NCI-H2227 (cell line): ENCODE measurements around the gene PTGR3.
"Not testable (repeated sequence)": the region's sequence is repeated elsewhere in the genome, so short reads cannot be mapped to it uniquely, and the experiment has no call there.

Source experiments
- DNase-seq: peaks from one replicate; lab custom pipeline; 2025; ENCODE audit not compliant: unreplicated experiment; lab: John Stamatoyannopoulos, UW

PTGR3 gene

DNA sequence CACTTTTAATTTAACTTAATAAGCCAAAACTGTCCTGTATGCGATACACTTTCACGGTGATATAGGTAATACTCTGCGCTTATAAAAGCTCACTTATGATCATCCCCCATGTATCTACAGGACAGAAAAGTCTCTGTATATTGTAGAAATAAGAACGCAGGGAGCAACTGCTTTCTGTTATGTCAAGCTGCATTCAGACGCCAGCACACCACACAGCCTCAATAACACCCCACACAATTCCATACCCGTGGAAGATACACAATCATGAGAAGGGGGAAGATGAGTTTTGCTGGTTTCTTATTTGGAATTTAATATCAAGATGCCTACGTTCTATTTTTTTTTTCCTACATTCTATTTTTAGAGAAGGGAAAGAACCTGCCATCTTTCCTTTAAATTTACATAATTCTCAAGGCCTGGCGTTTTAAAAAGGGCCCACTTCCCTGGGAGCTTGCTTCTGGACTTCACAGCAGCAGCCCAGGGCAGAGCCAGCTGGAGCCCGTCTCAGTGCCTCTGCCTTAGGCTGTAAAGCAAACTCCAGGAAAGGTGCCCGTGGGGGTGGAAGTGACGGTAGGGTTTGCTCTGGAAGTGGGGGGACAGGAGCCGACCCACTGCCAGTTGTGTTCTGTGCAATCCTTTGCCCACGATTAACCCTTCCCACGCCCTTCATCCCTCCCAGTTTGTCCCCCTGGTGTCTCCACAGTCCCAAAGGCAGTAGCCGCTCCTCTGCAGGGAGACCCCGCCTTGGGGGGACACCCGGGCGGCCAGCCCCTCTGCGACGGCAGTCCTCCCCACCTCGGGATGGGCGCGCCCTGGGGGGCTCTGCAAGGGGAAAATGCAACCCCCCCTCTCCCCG, 5.3 kb downstream of the PTGR3 start:
- DNase-seq, result no peak

DNA sequence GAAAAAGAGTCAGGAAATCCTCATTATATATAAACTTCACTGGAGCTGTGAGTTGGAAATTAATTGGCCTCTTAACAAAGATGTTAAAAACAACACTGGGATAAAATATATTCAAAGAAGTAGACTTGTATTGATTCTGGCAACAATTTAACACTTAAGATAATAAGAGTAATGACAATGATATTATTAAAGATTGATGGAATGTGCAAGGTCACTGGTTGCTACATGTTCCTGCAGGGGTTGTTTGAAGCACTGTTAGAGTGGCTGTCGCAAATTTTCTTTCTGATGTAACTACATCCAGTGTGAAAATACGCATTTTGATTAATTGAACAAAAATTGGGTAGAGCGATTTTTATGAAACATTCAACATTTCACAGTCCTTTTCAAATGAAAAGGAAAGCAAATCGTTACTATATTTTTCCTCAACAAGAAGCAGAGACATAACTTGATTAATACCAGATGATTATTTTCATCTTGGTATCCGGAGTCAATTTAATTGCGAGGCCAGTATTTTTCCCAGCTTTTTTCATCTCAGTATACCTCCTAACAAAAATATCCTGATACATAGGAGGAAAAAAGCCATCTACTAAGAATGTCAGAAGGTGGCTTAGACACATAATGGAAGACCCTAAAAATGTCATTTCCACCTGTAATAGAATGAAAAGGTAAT, 6.1 kb downstream of the PTGR3 start:
- no peak for DNase-seq

DNA sequence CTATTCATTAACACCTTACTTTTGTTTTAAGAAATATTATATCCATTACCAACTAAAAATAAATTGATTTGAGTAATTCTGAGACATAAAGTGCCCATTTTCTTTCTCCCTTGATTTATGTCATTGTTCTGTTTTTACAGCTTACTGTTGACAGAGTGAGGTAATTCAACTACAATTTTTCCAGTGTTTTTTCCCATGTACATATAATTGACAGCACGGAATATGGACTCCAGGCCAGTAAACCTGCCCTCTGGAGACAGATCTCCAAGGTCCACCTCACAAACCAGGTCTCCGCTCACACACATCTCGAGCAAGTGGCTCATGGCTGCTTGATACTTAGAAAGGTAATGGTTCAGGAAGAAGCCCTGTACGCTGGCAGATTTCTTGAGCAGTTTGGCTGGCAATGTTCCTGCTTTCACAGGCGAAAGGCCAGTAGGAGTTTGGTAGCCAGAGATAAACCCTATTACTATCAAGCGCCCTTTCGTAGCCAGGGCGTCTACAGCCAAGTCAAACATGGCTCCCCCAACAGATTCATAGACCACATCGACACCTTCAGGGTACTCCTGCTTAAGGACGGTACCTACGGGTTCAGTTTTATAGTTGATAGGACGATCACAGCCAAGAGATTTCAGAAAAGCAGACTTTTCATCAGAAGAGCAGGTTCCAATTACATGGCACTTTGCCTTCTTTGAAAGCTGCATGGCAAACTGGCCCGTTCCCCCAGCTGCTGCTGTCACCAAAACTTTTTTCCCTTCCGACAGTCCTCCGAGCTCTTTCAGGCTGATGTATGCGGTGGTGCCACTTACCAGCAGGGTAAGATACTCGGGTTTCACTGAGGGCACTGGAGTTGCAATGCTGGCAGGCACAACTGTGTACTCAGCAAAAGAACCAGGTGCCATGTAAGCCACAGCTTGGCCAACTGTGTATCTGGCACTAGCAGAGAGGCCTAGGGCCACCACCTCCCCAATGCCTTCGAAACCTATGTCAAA, 7.4 kb downstream of the PTGR3 start:
- DNase-seq, result no peak

DNA sequence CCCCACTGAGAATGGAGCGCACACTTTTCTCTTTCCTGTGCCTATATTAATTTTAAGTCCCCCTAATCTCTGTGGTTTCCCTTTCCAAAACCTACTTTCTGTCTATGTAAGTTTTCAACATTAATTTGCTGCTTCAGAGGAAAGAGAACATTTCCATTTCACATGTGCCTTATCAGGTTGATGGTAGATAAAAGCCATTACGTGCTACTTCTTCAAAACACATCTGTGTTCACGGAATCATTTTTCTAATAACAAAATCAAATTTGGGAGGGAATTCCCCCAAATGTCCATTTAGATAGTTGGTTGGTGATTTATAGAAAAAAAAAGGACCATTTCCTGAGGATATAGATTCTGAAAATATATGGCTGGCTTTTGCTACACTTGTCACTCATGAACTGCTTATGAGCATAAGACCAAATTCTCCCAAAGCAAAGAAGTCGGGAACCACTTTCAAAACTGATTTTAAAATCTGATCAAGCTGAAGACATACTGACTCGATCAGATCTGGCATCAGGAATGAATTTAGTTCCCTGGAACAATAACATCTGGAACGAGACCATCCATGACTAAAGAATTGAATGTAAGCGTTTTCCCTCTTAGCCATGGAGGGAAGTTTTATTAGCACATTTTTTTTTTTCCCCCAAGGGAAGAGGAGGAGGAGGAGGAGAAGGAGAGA, 8.2 kb downstream of the PTGR3 start:
- DNase-seq, result no peak

DNA sequence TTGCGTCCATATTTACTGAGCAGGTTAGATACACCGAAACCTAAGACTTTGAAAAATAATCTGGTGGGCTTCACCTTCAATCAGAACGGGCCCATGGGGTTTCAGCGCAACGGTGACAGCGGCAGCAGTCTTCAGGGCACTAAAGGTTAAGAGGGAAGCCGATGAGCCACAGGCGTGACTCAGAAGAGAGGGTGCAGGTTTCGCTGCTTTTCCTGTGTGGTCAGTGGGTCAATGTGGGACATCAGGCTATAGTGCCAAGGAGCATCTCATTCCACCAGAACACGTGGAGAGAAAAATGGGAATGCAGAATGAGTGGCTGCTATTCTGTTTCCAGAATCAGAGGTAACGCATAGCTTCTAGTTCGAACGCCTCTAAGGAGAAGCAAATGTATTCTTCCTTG, 8.9 kb downstream of the PTGR3 start:
- DNase-seq, result no peak

DNA sequence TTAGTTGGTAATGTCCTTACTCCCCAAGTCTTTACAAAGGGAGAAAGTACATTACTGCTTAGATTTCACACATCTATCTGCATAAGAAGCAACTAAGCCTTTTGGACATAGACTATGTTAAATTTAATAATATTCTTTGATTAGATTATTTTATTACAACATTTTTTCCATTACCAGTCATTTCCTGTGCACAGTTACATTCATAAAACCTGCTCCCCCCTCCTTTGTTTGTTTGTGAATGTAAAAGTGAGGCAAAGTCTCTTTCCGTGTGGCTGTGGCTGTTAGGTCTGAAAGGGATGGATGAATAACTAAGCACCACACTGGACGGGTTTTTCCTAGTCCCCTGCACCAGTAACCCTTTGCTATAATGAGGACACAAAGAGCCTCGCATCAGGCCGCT, 9.6 kb downstream of the PTGR3 start:
- no peak for DNase-seq

DNA sequence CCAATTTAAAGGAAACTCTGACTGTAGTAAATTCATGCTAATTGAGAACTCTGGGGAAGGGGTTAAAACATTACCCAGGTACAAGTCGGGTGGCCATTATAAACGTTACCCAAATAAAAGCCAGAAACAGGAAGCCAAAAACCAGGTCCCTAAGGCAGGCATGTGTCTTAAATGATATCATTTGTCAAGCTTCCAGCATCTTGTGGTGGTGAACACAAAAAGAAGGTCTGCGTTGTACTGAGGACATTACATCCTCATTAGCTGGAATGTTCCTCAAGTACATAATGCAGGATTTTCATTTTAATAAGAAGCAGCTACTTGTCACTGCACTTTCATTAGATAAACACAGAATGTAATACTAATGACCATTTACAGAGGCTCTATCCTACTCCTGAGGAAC, 10.9 kb downstream of the PTGR3 start:
- no peak for DNase-seq

DNA sequence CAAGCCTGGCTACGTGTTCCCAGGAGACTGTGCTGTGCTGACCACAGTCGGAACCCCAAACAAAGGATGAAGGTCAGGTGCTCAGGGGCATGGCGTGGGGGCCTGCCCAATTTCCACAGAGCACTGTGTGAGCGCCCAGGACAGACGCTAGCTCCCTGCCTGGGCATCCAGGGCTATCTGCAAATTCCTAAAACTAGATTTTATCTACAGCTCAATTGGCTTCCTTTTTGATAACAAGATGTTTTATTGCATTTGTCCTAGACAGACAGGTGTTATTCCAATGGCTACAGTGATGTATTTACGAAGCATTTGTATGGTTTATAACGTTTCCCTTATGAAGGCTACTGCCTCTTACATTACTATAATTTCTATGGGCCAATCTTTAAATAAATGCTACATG, 16.0 kb downstream of the PTGR3 start:
- DNase-seq, result no peak

DNA sequence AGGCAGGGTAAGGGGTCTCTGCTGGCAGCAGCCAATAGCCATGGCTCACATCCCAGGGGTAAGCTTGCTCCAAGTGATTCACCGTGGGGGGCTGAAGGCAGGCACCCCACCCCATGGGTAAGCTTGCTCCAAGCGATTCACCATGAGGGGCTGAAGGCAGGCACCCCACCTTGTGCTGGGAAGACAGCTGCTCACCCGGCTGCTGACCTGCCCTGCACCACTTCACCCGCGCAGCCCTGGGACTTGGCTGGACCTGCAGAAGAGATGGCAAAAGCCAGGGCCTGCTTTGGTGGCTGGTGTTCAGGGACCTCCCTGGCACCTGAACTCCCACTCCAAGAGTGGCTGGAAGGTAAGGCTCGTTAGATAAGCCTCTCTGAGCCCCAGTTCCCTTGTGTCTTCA, 19.2 kb downstream of the PTGR3 start:
- no peak for DNase-seq

DNA sequence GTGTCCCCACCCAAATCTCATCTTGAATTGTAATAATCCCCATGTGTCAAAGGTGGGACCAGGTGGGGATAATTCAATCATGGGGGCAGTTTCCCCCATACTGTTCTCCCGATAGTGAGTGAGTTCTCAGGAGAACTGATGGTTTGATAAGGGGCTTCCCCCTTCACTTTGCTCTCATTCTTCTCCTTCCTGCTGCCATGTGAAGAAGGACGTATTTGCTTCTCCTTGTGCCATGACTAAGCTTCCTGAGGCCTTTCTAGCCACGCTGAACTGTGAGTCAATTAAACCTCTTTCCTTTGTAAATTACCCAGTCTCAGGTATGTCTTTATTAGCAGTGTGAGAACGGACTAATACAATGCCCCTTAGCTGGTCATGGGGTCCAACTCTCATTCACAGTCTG, 21.2 kb downstream of the PTGR3 start:
- DNase-seq, result not testable (repeated sequence)

DNA sequence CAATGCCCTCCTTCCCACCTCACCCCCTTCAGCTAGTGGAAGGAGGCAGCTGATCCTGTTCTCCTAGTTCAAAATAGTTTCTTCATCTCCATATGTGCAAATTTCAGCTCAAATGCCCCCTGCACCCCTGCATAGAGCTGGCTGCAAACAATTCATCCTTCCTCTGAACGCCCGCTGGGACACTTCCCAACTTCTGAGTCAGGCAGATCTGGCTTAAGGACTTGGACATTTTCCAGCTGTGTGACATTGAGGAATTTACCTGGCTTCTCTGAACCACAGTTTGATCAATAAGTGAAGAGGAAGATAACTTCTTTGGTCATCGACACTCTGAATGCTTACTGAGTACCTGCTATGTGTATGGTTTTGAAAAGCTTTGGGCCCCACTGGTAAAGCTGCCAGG, 23.5 kb downstream of the PTGR3 start:
- no peak for DNase-seq

DNA sequence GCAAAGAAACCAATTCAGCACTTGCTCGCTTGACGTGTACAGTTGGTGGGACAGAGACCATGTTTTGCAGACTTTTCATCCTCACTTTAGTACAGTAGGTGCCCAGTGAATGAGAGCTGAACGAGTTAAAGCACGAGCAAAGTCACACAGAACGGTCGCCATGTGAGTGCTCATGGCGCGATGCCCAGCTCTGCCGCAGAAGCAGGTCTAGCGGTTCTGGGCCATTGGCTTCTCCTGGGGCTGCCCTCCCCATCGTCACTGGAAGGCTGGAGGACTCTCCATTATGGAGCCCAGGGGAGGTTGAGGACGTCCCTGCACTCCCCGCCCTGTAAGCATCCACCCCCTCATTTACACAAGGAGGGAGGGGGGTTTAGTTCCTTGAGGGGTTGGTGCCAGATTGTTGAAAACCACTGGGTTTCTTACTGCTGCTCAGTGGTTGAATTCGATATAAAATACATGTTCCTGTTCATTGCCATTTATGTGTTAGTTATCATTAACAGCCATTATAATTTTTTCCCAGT, 24.9 kb downstream of the PTGR3 start:
- no peak for DNase-seq

DNA sequence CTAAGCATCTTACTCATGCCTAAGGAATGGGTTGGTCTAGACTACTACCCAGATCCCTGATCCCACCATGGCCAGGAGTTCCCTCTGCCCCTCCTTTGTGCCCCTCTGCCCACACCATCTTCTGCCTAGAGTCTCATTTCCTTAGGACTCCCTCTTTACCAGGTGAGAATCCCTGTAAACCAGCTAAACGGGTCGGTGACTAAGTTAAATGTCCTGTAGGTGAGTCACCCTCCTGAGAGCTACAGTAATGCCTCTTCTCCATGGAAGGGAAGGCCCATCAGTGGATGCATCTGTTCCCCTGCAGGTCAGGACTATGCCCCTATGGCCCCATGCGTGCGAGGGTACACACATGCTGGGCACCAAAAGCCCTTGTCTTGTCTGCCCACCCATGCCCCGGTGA, 25.4 kb downstream of the PTGR3 start:
- DNase-seq, result no peak

DNA sequence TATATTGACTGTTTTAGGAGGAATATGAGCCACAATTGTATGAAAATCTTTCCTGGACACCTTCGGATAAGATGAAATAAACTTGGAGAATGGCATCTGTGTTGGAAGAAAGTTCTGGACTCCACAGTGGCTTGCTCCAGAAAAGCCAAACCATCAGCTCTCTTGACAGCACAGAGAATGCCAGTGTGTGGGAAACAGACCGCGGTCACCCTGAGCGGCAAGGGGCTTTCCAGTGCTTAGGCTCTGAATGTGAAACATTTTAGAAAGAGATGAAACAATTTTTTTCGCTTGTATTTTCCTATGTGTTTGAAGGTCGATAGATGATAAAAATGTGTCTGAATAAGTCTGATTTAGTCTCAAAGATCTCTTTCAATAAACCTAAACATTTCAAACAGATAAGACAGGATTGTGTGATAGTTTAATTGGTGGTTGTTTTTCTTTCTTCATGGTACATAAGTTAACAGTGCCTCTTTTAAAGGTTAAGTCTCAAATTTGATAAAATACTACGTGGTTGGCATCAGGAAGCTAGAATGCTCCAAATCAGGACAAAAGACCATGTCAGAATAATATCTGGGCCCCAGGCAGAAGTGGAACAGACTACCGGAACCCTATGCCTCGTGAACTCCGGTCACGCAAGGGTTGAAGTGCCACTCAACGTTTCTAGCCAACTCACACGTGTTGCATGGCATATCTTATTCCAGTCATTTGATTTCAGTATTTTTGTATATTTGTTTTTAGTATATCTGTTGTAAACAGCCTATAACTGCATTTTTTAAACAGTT, 28.9 kb downstream of the PTGR3 start:
- no peak for DNase-seq

DNA sequence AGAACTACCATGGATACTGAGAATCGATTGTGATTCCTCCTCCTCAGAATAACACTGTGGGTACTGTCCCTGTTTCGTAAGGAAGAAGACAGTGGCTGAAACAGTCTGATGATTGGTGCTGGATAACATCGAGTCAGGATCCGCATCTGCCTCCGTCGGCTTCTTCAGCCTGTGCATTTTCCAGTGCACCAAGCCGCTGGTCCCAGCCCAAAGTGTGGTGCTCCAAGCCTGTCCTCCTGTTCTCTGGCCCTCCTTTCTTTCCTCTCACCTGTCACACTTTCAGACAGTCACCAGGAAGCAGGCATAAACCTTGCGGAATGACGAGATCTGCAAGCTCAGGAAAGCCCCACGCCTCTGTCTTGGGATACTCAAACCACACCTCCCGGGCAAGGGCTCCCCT, 30.6 kb downstream of the PTGR3 start:
- DNase-seq, result no peak

DNA sequence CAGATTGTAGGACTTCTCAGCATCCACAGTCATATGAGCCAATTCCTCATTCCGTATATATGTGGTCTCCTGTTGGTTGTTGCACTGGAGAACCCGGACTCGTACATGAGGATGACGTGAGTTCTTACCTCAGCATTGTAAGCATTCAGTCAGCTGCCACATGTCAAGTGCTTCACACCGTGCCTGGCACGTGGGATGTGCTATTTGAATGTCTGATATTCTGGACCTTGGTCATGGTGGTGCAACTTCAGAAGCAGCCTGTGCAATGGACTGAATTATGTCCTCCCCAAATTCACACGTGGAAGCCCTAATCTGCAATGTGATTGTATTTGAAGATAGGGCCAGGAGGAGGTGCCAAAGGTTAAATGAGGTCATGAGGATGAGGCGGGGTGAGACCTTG, 32.1 kb downstream of the PTGR3 start:
- no peak for DNase-seq

DNA sequence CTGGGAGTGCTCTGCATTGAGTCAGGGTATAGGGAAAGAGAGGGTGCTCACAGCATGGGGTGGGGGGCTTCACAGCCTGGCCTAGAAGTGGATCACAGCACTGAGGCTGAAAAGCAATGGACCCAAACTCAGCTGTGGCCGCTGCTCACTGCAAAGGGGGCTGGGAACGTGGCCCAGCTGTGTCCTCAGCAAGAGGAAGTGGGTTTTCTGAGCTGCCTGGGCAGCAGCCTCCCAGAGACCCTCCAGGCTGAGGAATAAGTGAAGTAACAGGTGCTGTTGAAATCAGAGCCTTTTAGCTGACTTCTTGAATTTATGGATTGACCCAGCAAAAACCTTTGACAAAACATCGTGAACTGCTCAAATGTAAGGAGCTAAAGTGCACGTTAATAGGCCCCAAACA, 35.2 kb downstream of the PTGR3 start:
- DNase-seq, result no peak

DNA sequence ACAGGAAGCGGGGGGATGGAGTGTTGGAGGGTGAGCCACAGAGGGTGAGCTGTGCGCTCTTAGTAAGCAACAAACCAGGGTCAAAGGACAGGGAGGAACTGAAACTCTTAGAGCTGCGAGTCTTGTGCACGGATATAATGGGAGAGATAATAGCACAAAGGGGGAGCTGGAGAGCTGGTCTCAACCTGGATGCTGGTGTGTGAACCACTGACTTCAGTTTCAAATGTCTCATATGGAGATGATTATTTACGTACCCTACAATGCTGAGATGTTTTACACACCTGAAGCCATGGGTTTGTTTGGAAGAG, 35.9 kb downstream of the PTGR3 start:
- no peak for DNase-seq

DNA sequence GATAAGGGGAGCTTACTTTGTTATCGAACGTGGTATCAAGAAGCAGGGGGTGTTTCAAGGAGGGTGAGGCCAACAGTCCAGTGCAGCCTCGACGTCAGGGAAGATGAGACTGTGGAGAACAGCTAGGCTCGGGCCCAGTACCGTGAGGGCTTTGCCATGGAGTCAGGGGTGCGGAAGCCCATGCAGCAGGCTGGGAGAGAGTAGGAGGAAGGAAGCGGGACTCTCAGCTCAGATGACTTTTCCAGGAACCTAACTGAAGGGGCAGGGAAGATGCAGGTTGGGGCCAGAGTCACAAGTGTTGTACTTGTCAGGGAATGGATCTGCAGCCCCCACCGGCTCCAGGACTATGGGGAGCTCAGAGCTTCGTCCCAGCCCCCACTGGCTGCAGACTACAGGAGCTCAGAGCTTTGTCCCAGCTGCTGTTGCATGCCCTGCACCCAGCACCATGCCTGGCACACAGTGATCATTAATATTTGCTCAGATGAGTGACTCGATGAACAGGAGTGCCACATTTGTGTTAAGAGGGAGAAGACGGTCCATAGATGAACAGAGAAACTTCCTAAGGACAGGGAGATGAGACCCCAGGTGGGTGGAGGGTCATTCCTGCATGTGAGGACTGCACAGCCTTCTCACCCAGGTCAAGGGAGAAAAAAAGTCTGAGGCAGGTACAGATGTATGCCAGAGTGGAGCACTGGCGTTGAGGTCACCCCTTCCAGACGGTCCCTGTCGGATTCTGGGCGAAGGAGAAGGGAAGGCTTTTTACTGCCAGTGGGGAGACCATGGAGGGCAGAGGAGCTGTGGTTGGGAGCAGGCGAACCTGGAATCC, 36.4 kb downstream of the PTGR3 start:
- no peak for DNase-seq
